Heart right ventricle (tissue), 16 donors: ENCODE data around the gene DIP2C. TPM values are rescaled to one million over a fixed set of nuclear protein-coding genes. Genes with fewer than 3 reads are reported as not detected.

ENCODE experiments used
- ATAC-seq, 8 donors: fragments of 200-7000 bp; cut with Tn5 transposase; one replicate each; pipeline ENCODE4 v1.9.1; 2020; ENCODE audit warnings: mild to moderate bottlenecking in 8 of 8, moderate library complexity in 8 of 8, moderate number of reproducible peaks in 1 of 8
- DNase-seq, 2 donors: peaks; one replicate each; pipeline ENCODE4 v3.0.0-alpha.2; 2020
- H3K27ac ChIP-seq, 10 donors: fragments of 200-600 bp; sonication (generic) in 2 of 10; one replicate each; pipeline versions ENCODE4 v1.5.0 to v1.8.0; 2020 to 2022; ENCODE audit warnings: mild to moderate bottlenecking in 3 of 10
- H3K27me3 ChIP-seq, 7 donors: fragments of 200-600 bp; one replicate each; pipeline ENCODE4 v1.8.0; 2021 to 2022; ENCODE audit warnings: mild to moderate bottlenecking in 2 of 7
- H3K36me3 ChIP-seq, 9 donors: fragments of 200-600 bp; sonication (generic) in 1 of 9; one replicate each; pipeline versions ENCODE4 v1.5.0 to v1.8.0; 2020 to 2022; ENCODE audit warnings: mild to moderate bottlenecking in 2 of 9
- H3K4me1 ChIP-seq, 9 donors: fragments of 200-600 bp; sonication (generic) in 1 of 9; one replicate each; pipeline versions ENCODE4 v1.5.0 to v1.8.0; 2020 to 2022; ENCODE audit warnings: mild to moderate bottlenecking in 4 of 9
- H3K4me3 ChIP-seq, 10 donors: fragments of 200-600 bp; sonication (generic) in 2 of 10; one replicate each; pipeline versions ENCODE4 v1.5.0 to v1.8.0; 2020 to 2022; ENCODE audit warnings: mild to moderate bottlenecking in 7 of 10, moderate library complexity in 2 of 10
- H3K9me3 ChIP-seq, 11 donors: fragments of 200-600 bp in 10 of 11; sonication (generic) in 2 of 11; one replicate each; pipeline versions ENCODE4 v1.5.0 to v1.8.0; 2013 to 2022; ENCODE audit warnings: mild to moderate bottlenecking in 2 of 11, control low read depth in 1 of 11, moderate library complexity in 1 of 11
- WGBS, 2 donors: extraction: QIAGEN DNeasy Blood & Tissue Kit; methylation state at CpG; one replicate each; pipeline ENCODE4 v1.1.7; 2013; ENCODE audit warnings: inconsistent platforms in 1 of 2; 5-methylcytosine and 5-hydroxymethylcytosine counted together
- intact Hi-C, 10 donors: fragments of 100-400 bp; cut with DNase I; formaldehyde crosslinking; loops; one replicate each; pipeline versions ENCODE4 v1.11.1 to v1.14.2; 2022
- polyA plus RNA-seq, 2 donors: library from polyadenylated mRNA; stranded (reverse); fragments of 200-250 nt; gene quantifications; one replicate each; pipeline ENCODE4 v1.2.3, GENCODE V29; 2013
- total RNA-seq, 10 donors: library from RNA; stranded (reverse); fragmentation: NEBNext Ultra II Directional in 3 of 10; extraction: Animal tissue kit (Norgen Biotek cat#: 25700) in 3 of 10; gene quantifications; one replicate each; pipeline versions ENCODE4 v1.2.1 to v1.2.4, GENCODE V29; 2021 to 2023
- TF ChIP-seq, protein P1 (sequence below), 9 donors: fragments of 200-600 bp; sonication (generic) in 2 of 9; IDR thresholded peaks; one replicate each; pipeline versions ENCODE4 v1.5.0 to v1.8.0; 2021 to 2022; ENCODE audit warnings: antibody characterized with exemption in 9 of 9, mild to moderate bottlenecking in 5 of 9, moderate library complexity in 1 of 9
- donor health status: Arrhythmogenic right ventricular cardiomyopathy.
- donor health status: ischemic (EF 13 %, LVEDD 7.1; RV severe dilation, severe dysfunction).
- donor health status: healthy with polysubstance abuse.
- donor health status: DM: no; HTN: yes; CAD: no.
- donor health status: DM: no; HTN: no; CAD: no.
- donor health status: ischemic (EF 25% LVEDD 6.9; RV normal size, moderate dysfunction).
- donor health status: ischemic (EF 25% LVEDD 5.7; RV mildly dilated, moderate dysfunction).
- donor health status: healthy.
- donor health status: DM: yes; HTN: yes; CAD: no.
- donor health status: Ischemic cardiomyopathy.
- donor health status: ischemic (EF 35%, LVEDD 5.7; RV mildly dilated, moderate dysfunction).
- donor health status: nonischemic (EF 11% LVEDD 7.7; RV severe dilation, severe dysfunction).
- donor health status: DM: yes; HTN: yes; CAD: no.
- donor health status: PGD.
- donor health status: ischemic (EF 29% LVEDD 5.4; RV normal size, mild dysfunction).
- donor health status: nonischemic (EF 23%, LVEDD 6.1; RV moderate dilation, normal function).

Gene DIP2C
- total and polyA plus RNA-seq, 12 donors = 7.1 to 48.2 (median 33.7) TPM

DNA sequence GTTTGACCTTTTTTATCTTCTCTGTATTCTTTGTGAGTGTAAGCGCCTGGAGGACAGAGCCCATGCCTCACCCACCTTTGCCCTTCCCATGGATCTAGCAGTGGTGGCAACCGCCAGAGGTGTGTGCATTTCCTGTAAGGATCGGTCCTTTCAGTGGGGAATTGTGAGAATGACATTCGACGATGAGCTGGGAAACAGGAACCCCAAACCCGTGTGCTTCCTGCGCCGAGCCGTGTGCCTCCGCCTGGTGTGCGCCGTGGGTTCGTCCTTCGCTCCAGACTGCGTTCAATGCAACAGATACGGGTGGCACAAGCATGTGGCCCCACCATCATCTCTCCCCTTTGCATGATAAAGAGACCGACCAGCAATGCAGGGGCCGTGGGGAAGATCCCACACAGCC lies 1.7 kb upstream of the DIP2C start:
- Histone ChIP-seq H3K4me1 (peaks cover 5 to 24% (median 16%) of the 10 kb centered on the region in 9 donors), H3K9me3 (no peaks in the 10 kb centered on the region), H3K36me3 (no peaks in the 10 kb centered on the region), H3K4me3 (no peak overlapping the region), H3K27me3 (peaks cover 0 to 12% (median 0%) of the 10 kb centered on the region in 7 donors), H3K27ac (no peak overlapping the region)
- ATAC-seq (no peak), DNase-seq (no peak)
- TF ChIP-seq, protein P1, sequence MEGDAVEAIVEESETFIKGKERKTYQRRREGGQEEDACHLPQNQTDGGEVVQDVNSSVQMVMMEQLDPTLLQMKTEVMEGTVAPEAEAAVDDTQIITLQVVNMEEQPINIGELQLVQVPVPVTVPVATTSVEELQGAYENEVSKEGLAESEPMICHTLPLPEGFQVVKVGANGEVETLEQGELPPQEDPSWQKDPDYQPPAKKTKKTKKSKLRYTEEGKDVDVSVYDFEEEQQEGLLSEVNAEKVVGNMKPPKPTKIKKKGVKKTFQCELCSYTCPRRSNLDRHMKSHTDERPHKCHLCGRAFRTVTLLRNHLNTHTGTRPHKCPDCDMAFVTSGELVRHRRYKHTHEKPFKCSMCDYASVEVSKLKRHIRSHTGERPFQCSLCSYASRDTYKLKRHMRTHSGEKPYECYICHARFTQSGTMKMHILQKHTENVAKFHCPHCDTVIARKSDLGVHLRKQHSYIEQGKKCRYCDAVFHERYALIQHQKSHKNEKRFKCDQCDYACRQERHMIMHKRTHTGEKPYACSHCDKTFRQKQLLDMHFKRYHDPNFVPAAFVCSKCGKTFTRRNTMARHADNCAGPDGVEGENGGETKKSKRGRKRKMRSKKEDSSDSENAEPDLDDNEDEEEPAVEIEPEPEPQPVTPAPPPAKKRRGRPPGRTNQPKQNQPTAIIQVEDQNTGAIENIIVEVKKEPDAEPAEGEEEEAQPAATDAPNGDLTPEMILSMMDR (IDR thresholded peaks at IDR 0.05) = no peak
- intact Hi-C loops = loop anchor here in 2 of 10 donors (5.0 to 10.0 kb wide), 2 partner anchors 186 to 236 kb away; no protein-coding TSS in a partner anchor
- WGBS, 2 donors = 93 to 95% methylated on average over 18 of the region's 18 CpGs

DNA sequence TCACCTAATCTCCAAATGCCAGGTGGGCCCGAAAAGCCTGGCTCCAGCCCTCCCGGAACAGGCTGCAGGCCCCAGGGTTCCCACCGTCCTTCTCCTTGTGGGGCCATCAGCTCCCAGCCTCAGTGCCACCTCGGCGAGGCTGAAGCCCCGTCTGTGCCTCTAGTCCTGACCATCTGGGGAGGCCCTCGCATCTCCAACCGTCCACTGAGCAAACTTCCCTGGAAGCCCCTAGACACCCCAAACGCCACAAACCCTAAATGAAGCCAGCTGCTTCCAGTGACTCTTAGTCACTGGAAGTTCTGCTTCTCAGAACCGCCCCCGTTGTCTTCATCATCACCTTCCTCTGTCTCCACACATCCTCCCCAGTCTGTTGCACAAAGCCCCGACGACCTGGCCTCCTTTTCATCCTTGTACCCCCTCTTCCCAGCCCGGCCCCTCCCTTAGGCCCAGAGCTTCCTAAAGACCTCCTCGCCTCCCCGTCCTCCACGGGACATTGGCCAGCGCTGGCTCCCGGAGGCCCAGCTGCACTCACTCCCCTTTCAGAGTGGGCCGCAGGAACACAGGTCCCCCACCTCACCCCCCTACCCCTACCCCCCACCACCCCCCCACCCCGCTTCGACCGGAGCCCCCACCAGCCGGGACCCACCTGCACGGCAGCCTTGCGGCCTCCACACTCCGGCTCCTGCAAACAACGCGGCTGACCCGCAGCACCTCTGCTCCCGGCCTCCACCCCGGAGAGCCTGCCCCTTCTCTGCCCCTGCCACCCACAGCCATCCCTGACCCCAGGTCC lies 1.1 kb upstream of the DIP2C start:
- Histone ChIP-seq H3K27ac (peak overlapping the region; percentile 77 to 94 (median 88)), H3K4me3 (peak overlapping the region; percentile 40 to 64 (median 56)), H3K36me3 (no peaks in the 10 kb centered on the region), H3K27me3 (peaks cover 0 to 12% (median 0%) of the 10 kb centered on the region in 7 donors), H3K9me3 (peaks cover 0 to 3% (median 0%) of the 10 kb centered on the region in 11 donors), H3K4me1 (peaks cover 5 to 24% (median 16%) of the 10 kb centered on the region in 9 donors)
- ATAC-seq = peak in 6 of 8 donors; percentile 6 to 39 (median 18)
- intact Hi-C loops = loop anchor here in 2 of 10 donors (5.0 to 10.0 kb wide), 2 partner anchors 186 to 237 kb away; no protein-coding TSS in a partner anchor
- 83 to 86% methylated on average over 32 of the region's 32 CpGs for WGBS, 2 donors
- TF ChIP-seq, protein P1 (IDR thresholded peaks at IDR 0.05) = no peak
- no peak for DNase-seq

DNA sequence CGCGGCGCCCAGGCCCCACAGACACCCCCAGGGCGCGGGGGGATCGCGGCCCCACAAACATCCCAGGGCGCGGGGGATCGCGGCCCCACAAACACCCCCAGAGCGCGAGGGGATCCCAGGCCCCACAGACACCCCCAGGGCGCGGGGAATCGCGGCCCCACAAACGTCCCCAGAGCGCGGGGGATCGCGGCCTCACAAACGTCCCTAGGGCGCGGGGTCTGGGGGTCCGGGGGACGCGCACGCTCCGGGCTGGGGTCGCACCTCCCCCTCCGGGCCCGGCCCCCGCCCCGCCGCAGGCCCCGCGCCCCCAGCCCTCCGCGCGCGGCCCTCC lies 382 bp downstream of the DIP2C start:
- intact Hi-C loops = loop anchor here in 7 of 10 donors (2.0 to 10.0 kb wide), 5 partner anchors 62 to 178 kb away; no protein-coding TSS in a partner anchor
- no peaks in the 10 kb centered on the region for H3K36me3 ChIP-seq
- H3K4me1 ChIP-seq = peaks cover 10 to 27% (median 17%) of the 10 kb centered on the region in 9 donors
- peak overlapping the region; percentile 62 to 92 (median 84) for H3K4me3 ChIP-seq
- peaks cover 0 to 10% (median 0%) of the 10 kb centered on the region in 11 donors for H3K9me3 ChIP-seq
- TF ChIP-seq, protein P1 (IDR thresholded peaks at IDR 0.05) = no peak
- H3K27ac ChIP-seq = peak overlapping the region; percentile 71 to 87 (median 86)
- 0% methylated on average over 21 to 42 of the region's 42 CpGs for WGBS, 2 donors
- peak in 2 of 8 donors; percentile 3 to 17 for ATAC-seq
- no peak for DNase-seq
- H3K27me3 ChIP-seq = peaks cover 0 to 12% (median 0%) of the 10 kb centered on the region in 7 donors

DNA sequence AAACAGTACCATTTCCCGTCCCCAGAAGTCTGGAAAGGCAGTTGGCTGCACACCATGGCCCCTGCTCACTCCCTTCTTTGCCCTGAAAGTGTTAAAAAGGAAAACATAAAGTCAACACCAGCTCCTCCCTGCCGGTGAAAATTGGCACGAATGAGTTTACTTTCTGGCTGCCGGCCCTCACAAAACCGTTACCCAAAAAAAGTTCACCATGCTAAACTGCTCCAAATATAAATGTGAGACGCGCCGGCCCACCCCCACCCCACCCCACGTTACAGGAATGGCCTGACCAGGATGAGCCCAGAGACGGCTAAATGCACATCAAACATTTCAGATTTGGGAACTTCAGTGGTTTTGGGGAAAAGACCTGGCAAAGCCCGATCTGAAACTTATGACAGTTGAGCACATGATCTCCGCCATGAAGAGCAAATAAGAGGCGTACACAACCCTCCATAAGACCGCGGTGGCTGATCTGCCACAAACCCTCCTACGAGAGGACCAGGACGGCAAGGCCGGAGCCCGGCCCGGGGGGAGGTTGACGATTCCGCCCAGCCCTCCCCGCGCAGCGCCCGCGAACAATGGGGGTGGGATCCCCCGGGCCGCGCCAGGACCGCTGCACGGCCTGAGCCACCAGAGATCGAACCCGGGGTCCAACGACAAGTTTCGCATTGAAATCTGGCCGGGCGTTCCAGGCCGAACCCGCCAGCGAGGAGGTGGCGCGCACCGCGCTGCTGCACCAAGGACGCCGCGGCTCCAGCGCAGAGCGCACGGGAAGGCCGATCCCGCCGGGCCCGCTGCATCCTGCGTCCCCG lies 952 bp downstream of the DIP2C start:
- Histone ChIP-seq H3K4me3 (peak overlapping the region; percentile 62 to 92 (median 84)), H3K9me3 (peaks cover 0 to 10% (median 0%) of the 10 kb centered on the region in 11 donors), H3K4me1 (peaks cover 10 to 33% (median 22%) of the 10 kb centered on the region in 9 donors), H3K27me3 (peaks cover 0 to 12% (median 0%) of the 10 kb centered on the region in 7 donors), H3K36me3 (no peaks in the 10 kb centered on the region), H3K27ac (peak overlapping the region; percentile 71 to 87 (median 86))
- TF ChIP-seq, protein P1 (IDR thresholded peaks at IDR 0.05) = no peak
- ATAC-seq (peak; percentile 24 to 63 (median 48)), DNase-seq (peak; percentile 19 to 53)
- 2% methylated on average over 57 of the region's 57 CpGs for WGBS, 2 donors
- intact Hi-C loops = loop anchor here in 7 of 10 donors (2.0 to 10.0 kb wide), 5 partner anchors 61 to 178 kb away; no protein-coding TSS in a partner anchor
